H1 (cell line): ENCODE measurements around the gene RAMACL. TPM values are rescaled to one million over a fixed set of nuclear protein-coding genes. Genes with fewer than 3 reads are reported as not detected.

ENCODE experiments used
- ASH2L ChIP-seq: fragments of 200-600, 300-600 bp; sonication (generic); IDR thresholded peaks from one replicate; pipeline ENCODE4 v1.7.1; 2017; ENCODE audit warnings: low read length
- CBX5 ChIP-seq: fragments of 300-800, 300-1000 bp; sonication (generic); IDR thresholded peaks from 2 replicates; pipeline ENCODE4 v1.7.1; 2016; ENCODE audit warnings: antibody characterized with exemption, low read length, low read depth
- GABPA ChIP-seq: IDR thresholded peaks from 2 replicates; pipeline ENCODE4 v1.6.1; 2011; ENCODE audit warnings: mild to moderate bottlenecking, low read length, moderate library complexity, borderline replicate concordance; ENCODE audit not compliant: insufficient read depth
- RBBP5 ChIP-seq: IDR thresholded peaks from 2 replicates; pipeline ENCODE4 v1.7.1; 2012; ENCODE audit warnings: low read depth, mild to moderate bottlenecking, inconsistent platforms, low read length, moderate library complexity, borderline replicate concordance
- RNF2 ChIP-seq: fragments of 200-900, 300-1000 bp; sonication (generic); IDR thresholded peaks from 2 replicates; pipeline ENCODE4 v1.7.1; 2016; ENCODE audit warnings: borderline replicate concordance, low read depth, mild to moderate bottlenecking, antibody characterized with exemption, low read length; ENCODE audit not compliant: poor library complexity, severe bottlenecking; ENCODE audit errors: missing control alignments
- polyA plus RNA-seq, 7 experiments: library from polyadenylated mRNA; depleted of rRNA in 3 of 7; stranded (reverse) in 5 of 7; unstranded in 2 of 7; fragments of >200 nt in 5 of 7; fragments of 200-250 nt in 2 of 7; gene quantifications; 1 replicate in 5 of 7; 2 replicates in 1 of 7; 4 replicates in 1 of 7; pipeline versions ENCODE4 v1.2.1 to v1.2.3, GENCODE V29; 2011 to 2013; ENCODE audit warnings: missing spikeins in 2 of 7, mixed read lengths in 2 of 7
- total RNA-seq: library from RNA; stranded (reverse); fragmentation: NEBNext Ultra II Directional; extraction: Animal tissue kit (Norgen Biotek cat#: 25700); gene quantifications from 2 replicates; pipeline ENCODE4 v1.2.1, GENCODE V29; 2021
- TF ChIP-seq, protein P1 (sequence below), 3 experiments: IDR thresholded peaks; 1 replicate in 2 of 3; 2 replicates in 1 of 3; pipeline versions ENCODE4 v1.5.1 to v1.6.1; 2011; ENCODE audit warnings: low read length in 3 of 3, mild to moderate bottlenecking in 3 of 3, inconsistent platforms in 2 of 3, low read depth in 1 of 3, moderate library complexity in 1 of 3; ENCODE audit not compliant: insufficient read depth in 1 of 3; ENCODE audit errors: control extremely low read depth in 1 of 3

The RAMACL gene
- total and polyA plus RNA-seq, 2 of the 8 experiments (the other 6 are each of a cell fraction or from before 2014, with no cell fraction given), result 0.23 to 0.97 TPM

DNA sequence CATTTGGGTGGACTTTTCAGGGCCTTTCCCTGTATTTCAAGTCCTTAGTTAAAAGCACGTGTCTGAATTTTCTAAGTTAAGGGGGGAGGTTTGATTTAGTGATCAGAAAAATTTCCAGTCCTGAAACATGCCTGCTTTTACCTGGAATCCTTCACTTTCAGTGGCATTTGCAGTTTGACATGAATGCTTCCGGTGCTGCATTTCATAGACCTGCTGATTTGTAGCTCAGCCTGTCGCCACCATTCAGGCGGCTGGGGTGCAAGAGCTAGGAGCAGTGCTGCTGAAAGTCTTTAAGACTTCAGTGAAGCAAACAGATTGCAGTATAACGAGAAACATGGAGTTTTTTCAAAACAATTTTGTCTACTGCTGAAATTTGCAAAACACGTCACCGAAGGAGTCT lies 26.5 kb upstream of the RAMACL start (continued):
- TF ChIP-seq, protein P1, sequence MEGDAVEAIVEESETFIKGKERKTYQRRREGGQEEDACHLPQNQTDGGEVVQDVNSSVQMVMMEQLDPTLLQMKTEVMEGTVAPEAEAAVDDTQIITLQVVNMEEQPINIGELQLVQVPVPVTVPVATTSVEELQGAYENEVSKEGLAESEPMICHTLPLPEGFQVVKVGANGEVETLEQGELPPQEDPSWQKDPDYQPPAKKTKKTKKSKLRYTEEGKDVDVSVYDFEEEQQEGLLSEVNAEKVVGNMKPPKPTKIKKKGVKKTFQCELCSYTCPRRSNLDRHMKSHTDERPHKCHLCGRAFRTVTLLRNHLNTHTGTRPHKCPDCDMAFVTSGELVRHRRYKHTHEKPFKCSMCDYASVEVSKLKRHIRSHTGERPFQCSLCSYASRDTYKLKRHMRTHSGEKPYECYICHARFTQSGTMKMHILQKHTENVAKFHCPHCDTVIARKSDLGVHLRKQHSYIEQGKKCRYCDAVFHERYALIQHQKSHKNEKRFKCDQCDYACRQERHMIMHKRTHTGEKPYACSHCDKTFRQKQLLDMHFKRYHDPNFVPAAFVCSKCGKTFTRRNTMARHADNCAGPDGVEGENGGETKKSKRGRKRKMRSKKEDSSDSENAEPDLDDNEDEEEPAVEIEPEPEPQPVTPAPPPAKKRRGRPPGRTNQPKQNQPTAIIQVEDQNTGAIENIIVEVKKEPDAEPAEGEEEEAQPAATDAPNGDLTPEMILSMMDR (IDR thresholded peaks at IDR 0.05; ENCODE audit: control extremely low read depth in 1 of 3, insufficient read depth in 1 of 3, low read depth in 1 of 3, low read length in 3 of 3), result no peak
- no peak for TF ChIP-seq CBX5
- TF ChIP-seq ASH2L, result no peak
- TF ChIP-seq GABPA, result no peak
- TF ChIP-seq RBBP5, result no peak
- TF ChIP-seq RNF2, result no peak
